Measurements from ENCODE around the gene PARP14.

Gene PARP14

GRCh38 chr3:122770521-122771202 lies 90.0 kb downstream of the PARP14 start:
- peak in 1 of 2 donors; percentile 17 for DNase-seq

- no peak for DNase-seq
These were observed 92.2 kb downstream of the PARP14 start for GRCh38 chr3:122772827-122773226.

- no peak for DNase-seq
These were observed 93.4 kb downstream of the PARP14 start for GRCh38 chr3:122773944-122774509.

GRCh38 chr3:122774564-122774963 lies 93.9 kb downstream of the PARP14 start:
- no peak for DNase-seq

GRCh38 chr3:122776675-122777468 lies 96.2 kb downstream of the PARP14 start:
- no peak for DNase-seq

- DNase-seq = no peak
These were observed 96.9 kb downstream of the PARP14 start for GRCh38 chr3:122777563-122777962.
